Tongue (tissue), 2 donors: Measurements from ENCODE around the gene JAML. TPM values are rescaled to one million over a fixed set of nuclear protein-coding genes. Genes with fewer than 3 reads are reported as not detected.

Experiments used
- DNase-seq: peaks from one replicate; pipeline ENCODE4 v3.0.0-alpha.2; 2015
- total RNA-seq: library from RNA; depleted of rRNA; stranded (reverse); fragments of >200 nt; gene quantifications from one replicate; pipeline ENCODE4 v1.2.3, GENCODE V29; 2014

Gene JAML
- total RNA-seq, 1 donor from 2014 or later, result 9.7 TPM

DNA sequence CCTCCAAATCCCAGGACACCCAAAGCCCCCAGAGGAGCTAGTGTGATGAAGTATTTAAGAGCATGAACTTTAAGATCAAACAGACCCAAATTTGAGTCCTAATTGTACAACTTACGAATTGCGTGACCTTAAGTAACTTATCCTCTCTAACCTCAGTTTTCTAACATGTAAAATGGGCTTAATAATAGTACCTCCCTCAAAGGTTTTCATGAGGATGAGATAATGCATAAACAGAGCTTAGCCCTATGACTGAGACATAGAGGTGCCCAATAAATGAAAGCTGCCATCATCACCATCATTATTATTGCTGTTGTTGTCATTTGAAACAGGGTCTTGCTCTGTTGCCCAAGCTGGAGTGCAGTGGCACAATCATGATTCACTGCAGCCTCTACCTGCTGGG lies 57.6 kb downstream of the JAML start:
- DNase-seq, result no peak

GRCh38 chr11:118166641-118167040 lies 58.2 kb downstream of the JAML start:
- no peak for DNase-seq

GRCh38 chr11:118164885-118165284 lies 59.9 kb downstream of the JAML start:
- DNase-seq, result no peak

DNA sequence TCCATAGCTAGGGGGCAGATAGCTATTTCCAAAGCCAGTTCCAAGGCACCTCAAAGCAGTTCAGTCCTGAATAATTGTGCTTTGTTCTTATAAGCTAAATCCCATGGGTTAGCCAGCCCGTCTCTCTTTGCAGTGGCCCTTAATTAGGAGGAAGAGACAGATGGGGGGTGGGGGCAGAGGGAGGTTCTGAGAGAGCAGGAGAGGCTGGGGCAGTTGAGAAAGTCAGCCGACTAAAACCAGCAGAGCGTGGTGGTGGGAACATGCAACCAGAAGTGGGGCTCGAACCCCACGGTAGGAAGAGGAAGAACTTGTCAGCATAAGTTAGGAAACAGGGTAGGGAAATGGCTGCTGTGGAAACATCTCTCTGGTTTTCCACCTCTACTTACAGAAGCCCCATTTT lies 61.3 kb downstream of the JAML start:
- DNase-seq, result no peak

DNA sequence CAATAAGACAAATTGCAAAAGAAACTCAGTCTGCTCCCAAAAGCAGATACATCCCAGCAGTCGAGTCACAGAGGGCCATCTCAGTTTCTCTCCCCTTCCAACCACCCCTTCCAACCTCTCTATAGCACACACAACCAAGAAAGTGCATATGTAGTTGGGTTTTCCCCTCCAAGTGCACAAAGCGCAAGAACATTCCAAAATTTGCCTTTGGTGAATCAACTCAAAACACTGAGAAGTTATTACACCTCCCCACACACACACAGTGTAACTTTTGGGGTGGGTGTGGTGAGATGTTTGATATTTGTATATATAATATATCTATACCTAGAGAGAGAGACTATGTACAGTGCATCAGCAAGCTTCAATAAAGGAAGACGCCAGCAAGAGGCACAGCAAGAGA lies 62.0 kb downstream of the JAML start:
- DNase-seq, result no peak

DNA sequence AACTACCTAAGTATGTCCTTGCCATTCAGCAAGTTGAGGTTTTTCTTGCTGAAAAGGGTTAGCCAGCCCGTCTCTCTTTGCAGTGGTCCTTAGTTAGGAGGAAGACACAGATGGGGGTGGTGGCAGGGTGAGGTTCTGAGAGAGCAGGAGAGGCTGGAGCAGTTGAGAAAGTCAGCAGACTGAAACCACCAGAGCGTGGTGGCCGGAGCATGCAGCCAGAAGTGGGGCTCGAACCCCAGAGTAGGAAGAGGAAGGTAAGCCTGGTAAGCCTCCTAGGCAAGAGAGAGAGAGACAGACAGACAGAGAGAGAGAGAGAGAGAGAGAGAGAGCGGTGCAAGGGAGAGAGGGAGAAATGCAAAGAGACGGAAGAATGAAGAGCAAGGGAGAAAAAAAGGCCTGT lies 63.0 kb downstream of the JAML start:
- DNase-seq, result no peak

GRCh38 chr11:118157186-118157895 lies 67.5 kb downstream of the JAML start:
- DNase-seq, result no peak

- no peak for DNase-seq
Observed at GRCh38 chr11:118156531-118157185, 68.2 kb downstream of the JAML start.

DNA sequence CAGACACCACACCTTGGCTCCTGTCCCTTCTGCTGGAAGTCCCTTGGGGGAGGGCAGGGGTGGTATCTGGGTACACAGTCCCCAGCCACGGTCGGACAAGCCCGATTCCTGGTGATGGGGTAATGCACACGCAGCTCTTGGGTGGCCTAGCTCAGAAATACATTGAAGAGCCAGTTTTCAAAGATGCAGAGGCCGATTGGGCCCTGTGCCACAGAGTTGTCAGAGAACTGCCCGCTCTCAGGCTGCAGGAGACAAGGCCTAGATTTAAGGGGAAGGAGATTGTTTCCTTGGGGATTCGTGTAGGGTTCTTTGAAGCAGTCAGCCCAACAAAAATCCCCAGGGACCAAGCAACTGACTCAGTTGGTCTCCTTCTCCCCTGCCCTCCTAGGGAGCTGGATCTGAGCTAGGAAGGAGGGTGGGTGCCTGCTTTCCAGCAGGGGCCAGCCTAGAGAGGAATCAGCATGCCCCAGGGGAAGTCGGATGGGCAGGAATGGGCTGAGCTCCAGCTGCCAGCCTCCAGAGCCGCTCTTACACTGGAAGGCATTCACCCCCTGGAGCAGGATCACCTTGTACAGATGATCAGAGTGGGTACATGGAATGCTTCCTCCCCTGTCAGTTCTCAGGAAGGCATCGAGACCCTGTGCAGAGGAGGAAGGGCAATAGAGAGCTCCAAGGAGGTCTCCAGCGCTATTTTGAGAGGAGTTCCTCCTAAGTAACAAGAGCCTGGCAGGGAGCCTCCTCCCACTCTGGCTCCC lies 68.9 kb downstream of the JAML start:
- no peak for DNase-seq

DNA sequence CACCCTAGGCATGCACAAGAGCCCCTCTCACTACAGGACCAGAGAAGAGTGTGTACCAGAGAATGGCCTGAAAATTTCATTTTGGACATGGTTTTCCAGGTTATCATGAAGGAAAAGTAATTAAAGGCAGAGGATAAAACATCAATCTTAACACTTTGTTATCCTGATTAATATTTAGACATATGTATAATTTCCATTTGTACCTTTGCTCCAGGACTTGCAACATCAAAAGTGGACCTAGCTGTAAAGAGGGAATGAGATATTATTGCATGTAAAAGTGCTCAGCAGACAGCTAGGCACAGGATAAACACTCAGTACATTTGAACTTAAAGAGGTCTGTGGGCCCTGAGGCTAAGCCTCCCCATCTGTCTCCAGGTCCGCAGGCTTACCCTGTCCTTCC lies 70.2 kb downstream of the JAML start:
- DNase-seq, result no peak

DNA sequence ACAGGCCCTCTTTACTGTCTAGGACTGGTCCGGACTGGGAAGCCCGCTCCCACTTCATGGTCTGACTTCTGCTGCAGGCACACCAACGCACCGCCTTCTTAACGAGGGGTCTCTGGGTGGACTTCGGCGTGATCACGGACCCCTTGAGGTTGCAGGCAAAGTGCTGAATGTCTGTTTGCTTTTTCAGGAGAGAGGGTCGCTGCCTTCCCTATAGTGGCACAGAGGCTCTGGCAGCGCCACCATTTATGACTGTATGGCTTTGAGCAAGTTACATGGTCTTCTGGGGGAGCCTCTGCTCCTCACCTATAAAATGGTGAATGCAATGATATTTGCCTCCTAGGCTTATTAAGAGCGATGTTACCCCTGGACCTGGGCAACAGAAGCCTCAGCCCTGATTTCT lies 70.8 kb downstream of the JAML start:
- DNase-seq, result no peak

DNA sequence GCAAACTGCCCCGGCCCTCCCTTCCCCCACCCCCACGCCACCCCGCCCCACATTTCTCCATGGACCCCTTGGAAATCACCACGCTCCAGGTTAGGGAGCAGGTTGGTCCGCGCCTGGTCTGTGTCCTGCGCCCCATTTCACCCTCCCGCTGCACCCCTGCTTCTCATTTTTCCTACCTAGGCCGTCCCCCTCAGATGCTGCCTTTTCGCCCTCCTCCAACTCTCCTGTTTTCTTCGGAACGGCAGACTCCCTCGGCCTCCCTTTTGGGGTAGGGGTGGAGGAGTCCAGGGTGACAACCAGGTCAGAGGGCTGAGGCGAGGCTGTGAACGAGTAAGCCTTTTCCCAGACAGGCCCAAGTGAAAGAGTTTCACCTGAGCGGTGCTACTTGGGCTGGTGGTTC lies 71.3 kb downstream of the JAML start:
- DNase-seq, result no peak

DNA sequence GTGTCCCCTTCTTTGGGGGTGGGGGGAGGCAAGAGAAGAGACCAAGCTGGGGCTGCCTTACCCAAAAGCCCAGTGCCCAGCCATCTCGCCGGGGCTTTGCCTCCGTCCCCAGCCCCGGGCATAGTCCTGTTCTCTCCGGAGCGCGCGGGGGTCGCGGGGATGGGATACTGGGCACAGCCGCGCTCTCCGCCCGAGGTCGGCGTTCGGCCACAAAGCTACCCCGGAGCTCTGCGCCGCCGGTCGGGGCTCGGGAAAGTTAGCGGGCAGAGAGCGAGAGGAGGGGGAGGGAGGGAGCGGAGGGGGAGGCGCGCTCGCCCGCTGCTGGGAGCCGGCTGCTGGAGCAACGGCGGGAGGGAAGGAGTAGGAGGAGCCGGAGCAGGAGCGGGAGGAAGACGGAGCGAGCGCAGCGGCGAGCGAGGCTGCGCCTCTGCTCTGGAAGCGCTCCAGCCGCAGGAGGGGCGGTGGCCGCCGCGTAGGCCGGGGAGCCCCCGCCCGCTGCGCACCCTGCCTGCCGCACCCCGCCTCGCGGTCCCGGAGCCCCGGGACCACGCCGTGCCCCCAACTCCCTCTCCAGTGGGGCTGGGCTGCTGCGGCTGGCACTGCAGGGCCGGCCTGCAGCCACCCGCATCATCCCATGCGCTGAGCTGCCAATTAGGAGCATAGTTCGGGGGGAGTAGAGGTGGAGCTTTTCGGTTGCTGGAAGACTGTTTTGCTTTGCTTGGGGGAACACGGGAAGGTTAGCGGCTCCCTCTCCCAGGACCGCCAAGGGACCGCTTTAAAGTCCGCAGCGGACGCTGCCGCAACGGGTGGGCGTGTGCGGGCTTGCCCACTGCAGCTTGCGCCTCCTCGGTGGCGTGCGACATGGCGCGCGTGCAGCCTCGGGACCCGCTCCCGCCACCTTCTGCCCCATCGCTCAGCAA lies 72.0 kb downstream of the JAML start, which contains the start of gene SCN4B:
Gene SCN4B (minus strand): TSS at position 272 of the 920 bp plus-strand sequence. CDS start 150 bp downstream, at position 122.
- DNase-seq, result peak; percentile 87

- no peak for DNase-seq
Observed at GRCh38 chr11:118152020-118152551, 72.7 kb downstream of the JAML start.

DNA sequence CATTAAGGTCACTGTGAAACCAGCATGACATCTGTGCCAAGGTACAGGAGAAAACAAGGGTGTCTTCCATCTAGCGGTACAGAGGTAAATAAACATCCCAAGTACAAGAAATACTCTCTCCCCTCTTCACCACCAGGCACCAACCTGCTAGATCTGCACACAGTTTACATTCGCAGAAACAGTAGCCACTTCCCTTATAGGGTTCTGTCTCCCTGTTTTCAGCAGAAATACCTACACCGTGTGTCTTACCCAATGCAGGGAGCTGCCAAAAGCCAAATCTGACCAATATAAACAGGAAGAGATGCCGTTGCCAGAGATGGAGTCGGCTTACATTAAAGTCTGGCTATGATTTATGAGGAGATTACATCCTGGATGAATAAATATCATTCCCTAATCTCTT lies 73.4 kb downstream of the JAML start:
- DNase-seq, result no peak

DNA sequence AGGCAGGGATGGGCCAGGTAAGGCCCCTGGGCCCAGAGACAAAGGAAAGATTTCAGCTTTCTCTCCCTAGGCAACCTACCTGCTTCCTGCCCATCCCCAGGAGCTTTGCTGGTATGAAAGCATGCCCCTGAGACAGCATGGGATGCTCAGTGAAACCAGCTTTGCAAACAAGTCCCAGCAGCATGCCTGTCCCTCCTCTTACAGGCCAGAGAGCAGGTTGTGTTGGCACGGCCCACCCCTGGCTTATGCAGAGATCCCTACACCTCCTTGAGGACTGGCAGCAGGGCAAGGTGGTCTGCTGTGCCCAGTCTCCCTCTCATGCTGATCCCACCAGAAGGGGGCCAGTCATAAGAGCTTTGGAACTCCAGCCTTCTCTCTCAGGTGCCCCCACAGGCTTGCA lies 75.3 kb downstream of the JAML start:
- DNase-seq, result no peak

- no peak for DNase-seq
Observed at GRCh38 chr11:118148856-118149255, 76.0 kb downstream of the JAML start.

DNA sequence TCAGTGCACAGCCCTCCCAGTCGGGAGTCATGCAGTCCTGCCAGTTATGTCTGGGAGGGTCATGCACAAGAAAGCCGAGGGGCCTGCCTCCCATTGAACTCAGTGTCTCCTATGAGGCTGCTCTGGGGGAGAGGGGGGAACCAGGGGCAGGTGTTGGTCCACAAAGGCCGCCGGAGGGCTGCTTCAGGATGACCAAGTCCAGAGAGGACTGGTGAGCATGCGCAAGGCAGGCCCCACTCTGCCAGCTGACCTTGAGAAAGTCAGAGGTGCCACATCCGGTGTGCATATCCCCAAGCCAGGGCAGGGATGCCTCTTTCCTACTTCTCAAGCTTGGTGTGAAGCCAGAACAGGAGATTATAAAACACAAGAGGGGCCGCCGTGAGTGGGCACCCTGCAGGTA lies 76.6 kb downstream of the JAML start:
- DNase-seq, result no peak

- DNase-seq, result no peak
Observed at GRCh38 chr11:118147502-118147901, 77.3 kb downstream of the JAML start.

DNA sequence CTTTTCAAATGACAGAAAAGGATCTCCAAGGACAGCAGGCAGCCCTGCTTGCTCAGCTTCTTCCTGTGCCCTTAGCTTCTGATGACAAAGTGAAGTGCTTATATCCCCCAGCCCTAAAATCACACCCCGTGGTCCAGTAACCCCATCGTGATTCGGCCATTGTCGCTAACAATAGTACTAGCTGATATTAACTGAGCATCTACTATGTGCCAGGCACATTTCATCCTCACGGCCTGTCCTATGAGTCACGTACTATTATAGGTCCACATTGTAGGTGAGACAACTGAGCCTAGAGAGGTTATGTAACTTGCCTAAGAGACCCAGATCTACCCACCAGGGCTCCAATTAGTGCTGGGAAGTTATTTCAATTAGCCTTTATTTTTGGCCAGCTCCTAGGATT lies 78.3 kb downstream of the JAML start:
- no peak for DNase-seq

GRCh38 chr11:118145285-118146227 lies 79.3 kb downstream of the JAML start:
- DNase-seq, result peak; percentile 89
